HG02884 (cell line): Measurements from ENCODE around the gene SEL1L3.
"Not testable (repeated sequence)": the region's sequence is repeated elsewhere in the genome, so short reads cannot be mapped to it uniquely, and the experiment has no call there.

Experiments used
- ATAC-seq: cut with Tn5 transposase; IDR thresholded peaks from one replicate; pipeline ENCODE4 v1.9.1; 2021; ENCODE audit warnings: mild to moderate bottlenecking, moderate library complexity; ENCODE audit not compliant: unreplicated experiment

Gene SEL1L3

DNA sequence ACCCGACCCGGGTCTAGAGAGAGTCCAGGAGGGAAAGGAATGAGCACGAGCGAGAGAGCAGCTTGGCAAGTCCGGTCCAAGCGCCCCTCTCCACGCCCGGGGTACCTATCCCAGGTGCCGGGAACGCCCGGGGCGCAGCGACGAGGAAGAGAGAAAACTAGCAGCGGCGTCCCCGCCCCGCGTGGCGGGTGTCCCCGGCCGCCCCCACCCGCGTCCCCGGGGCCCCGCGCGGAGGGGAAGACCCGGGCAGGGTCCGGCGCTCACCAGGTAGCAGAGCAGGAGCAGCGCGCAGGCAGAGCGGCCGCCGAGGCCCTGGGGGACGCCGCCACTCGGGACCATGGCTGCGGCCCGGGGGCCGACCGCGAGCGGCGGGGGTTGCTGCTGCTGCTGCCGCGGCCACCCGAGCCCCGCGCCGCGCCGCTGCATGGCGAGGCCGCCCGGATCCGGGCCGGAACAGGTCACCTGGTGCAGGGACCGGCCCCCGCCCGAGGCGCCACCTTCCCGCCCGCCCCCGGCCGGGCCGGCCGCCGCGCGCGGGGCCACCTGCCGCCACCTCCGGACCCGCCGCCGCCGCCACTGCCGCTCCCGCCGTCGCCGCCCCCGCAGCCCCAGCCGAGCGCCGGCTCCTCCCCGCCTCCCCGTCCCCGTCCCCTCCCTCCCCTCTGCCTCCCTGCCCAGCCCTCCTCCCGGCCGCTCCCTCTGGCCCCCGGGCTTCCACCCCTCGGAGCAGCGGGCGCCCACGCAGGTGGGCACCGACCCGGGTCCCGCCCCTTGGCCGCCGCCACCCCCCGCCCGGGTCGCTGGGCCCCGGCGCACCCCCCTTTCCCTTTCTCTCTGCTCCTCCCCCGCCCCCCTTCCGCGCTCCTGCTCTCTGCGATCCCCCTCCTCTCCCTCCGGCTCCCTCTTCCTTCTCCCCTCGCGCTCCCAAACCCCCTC is at the start of gene SEL1L3:
TSS of gene SEL1L3 (minus strand) at position 578 of the 936 bp plus-strand sequence. CDS start at position 426, 152 bp downstream.
- no peak for ATAC-seq

- no peak for ATAC-seq
Measured at GRCh38 chr4:25911356-25911755, 48.6 kb upstream of the SEL1L3 start.

DNA sequence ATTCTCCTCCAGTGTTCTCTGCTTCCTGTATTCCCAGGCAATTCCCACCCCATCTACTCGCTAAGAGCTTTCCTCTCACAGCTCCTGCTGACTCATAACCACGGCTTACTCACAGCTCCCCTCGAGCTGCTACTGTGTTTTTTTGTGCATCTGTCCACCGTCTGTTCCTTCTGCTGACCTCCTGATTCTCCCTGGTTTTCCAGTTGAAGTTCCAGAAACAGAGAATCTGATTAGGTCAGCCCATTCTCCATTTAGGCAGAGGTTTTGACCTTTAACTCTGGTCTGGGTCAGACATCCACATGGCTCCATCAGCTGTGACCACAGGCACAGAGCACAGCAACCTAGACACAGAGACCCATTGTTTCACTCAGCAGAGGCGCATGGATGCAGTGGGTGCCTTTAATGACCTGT is 45.7 kb upstream of the SEL1L3 start:
- ATAC-seq = no peak

DNA sequence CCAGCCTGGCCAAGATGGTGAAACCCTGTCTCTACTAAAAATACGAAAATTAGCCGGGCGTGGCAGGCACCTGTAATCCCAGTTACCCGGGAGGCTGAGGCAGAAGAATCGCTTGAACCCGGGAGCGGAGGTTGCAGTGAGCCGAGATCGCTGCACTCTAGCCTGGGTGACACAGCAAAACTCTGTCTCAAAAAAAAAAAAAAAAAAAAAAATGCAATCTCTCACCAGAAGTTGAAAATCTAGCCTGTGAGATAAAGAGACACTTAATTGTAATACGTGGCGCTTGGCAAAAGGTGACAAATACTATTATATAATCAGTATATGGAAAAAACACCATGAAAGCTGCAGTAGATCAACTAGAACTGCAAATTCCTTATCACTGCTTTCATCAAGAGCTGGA is 43.3 kb upstream of the SEL1L3 start:
- not testable (repeated sequence) for ATAC-seq

DNA sequence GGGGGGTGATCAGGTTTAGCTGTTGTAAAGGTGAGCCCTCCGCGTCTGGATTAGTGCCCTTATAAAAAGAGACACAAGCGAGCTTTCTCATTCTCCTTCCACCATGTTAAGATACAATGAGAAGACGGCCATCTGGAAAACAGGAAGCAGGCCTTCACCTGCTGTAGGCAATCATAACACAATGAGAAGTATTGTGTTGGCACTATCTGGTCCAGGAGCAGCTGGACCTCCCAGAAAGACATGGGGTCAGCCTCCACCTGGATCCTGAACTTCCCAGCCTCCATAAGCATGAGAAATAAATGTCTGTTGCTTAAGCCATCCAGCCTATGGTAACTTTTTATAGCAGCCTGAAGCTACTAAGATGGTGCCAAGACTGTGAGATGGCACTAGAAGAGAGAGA is 42.6 kb upstream of the SEL1L3 start:
- no peak for ATAC-seq

- no peak for ATAC-seq
Measured at GRCh38 chr4:25904748-25905082, 41.9 kb upstream of the SEL1L3 start.

DNA sequence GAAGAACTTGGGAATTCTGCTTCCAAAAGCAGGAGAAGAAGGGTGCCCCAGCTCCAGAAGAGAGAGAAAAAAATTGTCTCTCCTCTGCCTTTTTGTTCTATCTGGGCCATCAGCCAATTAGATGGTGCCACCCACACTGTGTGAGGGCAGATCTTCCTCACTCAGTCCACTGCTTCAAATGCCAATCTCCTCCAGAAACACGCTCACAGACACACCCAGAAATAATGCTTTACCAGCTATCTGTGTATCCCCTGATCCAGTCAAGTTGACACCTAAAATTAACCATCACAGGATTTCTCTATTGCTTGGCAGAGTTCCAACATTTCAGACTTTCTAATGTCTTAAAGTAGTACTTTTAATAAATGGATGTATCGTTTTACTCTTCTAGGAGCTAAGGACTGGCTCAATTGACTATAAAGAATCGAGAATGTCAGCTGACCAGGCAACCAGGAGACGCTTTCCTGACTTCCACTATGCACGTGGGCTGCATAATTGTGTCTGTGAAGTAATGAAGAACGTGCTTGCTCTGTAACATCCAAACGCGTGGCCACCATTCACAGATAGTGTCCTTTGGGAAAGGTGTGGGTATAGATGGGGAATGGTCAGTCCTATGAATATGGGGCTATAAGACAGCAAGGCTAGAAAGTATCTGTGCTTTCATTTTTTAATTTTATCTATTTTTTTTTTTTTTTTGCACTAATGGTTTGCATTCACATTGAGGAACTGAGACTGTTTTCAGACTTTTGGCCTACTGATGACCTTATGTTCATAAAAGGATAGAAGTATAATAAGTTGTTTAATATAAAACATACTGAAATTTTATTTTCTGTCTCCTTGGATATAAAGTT is 41.3 kb upstream of the SEL1L3 start:
- ATAC-seq = no peak

- ATAC-seq = no peak
Measured at GRCh38 chr4:25901030-25901430, 38.2 kb upstream of the SEL1L3 start.

DNA sequence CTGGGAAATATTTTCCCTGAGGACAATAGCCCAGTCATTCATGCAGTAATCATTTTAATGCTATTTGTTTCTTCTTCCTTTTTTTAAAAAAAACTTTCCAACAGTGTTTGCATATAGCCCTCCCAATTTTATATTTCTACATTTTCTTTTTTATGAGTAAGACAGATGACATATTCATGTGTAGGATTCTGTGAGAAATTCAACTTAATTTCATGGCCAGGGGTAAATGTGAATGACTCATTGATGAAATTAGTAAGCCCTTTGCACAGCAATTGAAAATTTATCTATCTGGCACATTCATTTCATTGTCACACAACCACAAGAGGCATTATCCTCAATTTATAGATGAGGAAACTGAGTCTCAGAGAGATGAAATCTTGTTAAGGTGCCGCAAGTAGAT is 37.5 kb upstream of the SEL1L3 start:
- no peak for ATAC-seq

DNA sequence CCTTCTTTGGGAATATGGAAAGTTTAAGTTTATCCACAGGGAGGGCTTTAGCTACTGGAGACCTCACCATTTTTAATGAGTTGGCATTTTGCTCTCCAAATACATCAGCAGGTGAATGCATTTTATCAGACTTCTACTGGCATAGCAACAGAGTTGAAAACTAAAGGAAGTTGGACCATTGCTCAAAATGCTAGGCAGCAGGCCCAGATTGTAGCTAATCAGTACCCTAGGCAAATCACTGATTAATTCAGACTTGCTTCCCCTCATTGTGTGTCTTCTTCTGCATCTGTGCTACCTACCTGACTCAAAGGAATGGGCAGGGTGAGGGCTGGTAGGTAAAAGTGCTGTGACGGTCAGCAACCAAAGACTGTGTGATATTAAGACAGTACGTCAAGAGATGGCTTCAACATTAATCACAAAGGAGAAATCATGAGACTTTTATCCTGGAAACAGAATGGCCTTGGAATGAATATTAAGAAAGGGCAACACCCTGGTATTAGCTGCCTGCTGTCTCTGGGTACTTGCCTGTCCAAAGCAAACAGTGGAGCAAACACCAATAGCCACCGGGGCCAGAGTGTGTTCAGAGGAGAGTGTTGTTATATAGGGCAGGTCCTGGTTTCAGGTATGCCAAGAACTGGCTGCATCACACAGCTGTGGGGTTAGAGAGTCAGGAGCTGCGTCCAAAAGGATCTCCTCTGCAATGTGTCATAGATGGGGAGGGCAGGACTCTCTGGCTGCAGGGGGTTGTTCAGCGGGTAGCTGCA is 34.2 kb upstream of the SEL1L3 start:
- ATAC-seq = no peak

GRCh38 chr4:25892796-25893195 is 30.0 kb upstream of the SEL1L3 start:
- ATAC-seq = no peak

- ATAC-seq = no peak
Measured at GRCh38 chr4:25890571-25891485, 28.0 kb upstream of the SEL1L3 start.

DNA sequence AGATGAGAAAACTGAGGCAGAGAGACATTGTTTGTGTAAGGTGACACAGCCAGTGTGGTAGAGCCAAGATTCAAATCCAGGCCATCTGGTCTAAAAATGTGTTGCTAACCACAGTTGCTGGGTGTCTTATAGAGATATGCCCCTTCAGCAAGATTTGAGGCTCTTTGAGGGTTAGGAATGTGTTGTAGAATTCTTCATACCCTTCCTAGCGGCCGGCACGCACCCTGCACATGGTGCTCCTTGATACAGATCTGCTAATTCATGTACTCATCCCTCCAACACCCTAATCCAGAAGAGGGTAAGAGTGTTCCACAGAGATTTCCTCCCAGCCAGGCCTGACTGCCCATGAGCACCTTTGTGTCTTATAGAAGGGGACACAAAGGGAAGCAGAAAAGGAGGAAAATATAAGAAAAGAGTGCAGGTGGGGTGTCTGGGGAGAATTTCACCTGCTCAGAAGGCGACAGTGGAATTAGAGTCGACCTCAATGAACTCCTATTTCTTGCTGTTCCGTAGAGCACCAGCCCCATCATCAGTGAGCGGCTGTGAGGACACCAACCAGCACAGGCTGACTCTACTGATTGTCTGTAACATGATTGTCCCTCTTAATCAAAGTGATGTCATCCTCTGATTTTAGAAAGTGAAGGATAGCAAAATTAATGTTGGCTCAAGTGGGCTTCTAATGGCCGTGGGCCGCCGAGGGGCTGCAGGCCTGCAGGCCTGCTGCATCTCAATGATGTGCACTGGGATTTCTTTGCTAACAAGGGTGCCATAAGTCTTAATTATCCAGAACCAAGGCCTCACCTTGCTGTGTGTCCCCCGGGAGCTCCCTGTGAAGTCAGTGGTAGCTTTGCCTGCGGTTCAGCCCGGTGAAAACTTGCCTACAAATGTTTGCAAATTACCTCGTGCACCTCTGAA is 27.1 kb upstream of the SEL1L3 start:
- no peak for ATAC-seq

GRCh38 chr4:25888781-25889180 is 26.0 kb upstream of the SEL1L3 start:
- no peak for ATAC-seq

GRCh38 chr4:25884031-25884782 is 21.4 kb upstream of the SEL1L3 start:
- peak; percentile 47 for ATAC-seq

- ATAC-seq = no peak
Measured at GRCh38 chr4:25883565-25883964, 20.8 kb upstream of the SEL1L3 start.

- no peak for ATAC-seq
Measured at GRCh38 chr4:25882226-25882625, 19.4 kb upstream of the SEL1L3 start.

DNA sequence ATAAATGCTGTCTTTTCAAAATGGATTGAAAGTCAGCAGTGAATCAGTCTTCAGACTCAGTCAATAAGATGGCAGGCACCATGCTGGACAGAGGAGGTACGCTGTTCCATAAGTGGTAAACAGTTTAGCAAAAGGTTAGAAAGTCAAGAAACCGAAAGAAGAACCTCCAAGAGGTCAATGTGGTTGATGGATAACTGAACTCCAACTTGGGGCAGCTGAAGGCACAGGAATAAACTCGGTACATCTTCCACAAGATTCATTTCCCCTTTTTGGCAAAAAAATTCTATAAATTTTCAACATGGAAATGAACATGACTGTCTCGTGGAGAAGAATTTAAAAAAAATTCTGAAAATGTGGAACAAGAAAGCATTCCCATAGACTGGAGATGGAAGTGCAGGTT is 18.4 kb upstream of the SEL1L3 start:
- no peak for ATAC-seq
